Caki2 (cell line): ENCODE results near the gene MOCS3. TPM values are rescaled to one million over a fixed set of nuclear protein-coding genes. Genes with fewer than 3 reads are reported as not detected.

Experiments used
- DNase-seq: peaks from one replicate; pipeline ENCODE4 v3.0.0-alpha.2; 2015; ENCODE audit warnings: low read depth
- in situ Hi-C: cut with HindIII; loops from 2 replicates; pipeline ENCODE4 v1.10.0; 2016; ENCODE audit warnings: low sequenced_read_pairs, low pct_unique_long_range_greater_than_20kb, mixed read lengths
- total RNA-seq: library from RNA; depleted of rRNA; stranded (reverse); fragments of >200 nt; shearing (Covaris generic); gene quantifications from 2 replicates; pipeline ENCODE4 v1.2.3, GENCODE V29; 2014; ENCODE audit warnings: low replicate concordance

MOCS3 gene
- total RNA-seq, 1 experiment from 2014 or later, result 17.2 TPM

GRCh38 chr20:50930139-50930975 is 28.3 kb upstream of the MOCS3 start:
- in situ Hi-C loops, result no loop called here
- DNase-seq, result no peak

DNA sequence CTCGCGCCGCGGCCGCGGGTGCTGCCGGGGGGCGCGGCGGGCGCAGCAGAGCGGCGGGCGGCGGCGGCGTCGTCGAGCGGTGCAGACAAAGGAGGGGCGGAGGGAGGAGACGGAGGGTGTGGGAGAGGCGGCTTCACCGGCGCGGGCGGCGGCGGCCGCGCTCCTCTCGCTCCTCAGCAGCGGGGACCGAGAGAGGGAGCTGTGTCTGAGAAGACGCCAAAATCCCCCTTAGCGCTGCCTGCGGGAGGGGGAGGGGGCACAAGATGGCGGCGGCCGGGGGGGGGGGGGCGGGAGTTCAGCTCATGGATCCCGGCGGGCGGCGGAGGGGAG is 27.7 kb upstream of the MOCS3 start:
- DNase-seq, result no peak
- in situ Hi-C loops, result no loop called here

GRCh38 chr20:50931306-50932015 is 27.2 kb upstream of the MOCS3 start, which contains the start of gene ADNP:
Gene ADNP (minus strand): TSS chr20:50931437. CDS start chr20:50903996, 27,441 bp downstream.
- DNase-seq, result peak; percentile 98
- in situ Hi-C loops, result no loop called here

DNA sequence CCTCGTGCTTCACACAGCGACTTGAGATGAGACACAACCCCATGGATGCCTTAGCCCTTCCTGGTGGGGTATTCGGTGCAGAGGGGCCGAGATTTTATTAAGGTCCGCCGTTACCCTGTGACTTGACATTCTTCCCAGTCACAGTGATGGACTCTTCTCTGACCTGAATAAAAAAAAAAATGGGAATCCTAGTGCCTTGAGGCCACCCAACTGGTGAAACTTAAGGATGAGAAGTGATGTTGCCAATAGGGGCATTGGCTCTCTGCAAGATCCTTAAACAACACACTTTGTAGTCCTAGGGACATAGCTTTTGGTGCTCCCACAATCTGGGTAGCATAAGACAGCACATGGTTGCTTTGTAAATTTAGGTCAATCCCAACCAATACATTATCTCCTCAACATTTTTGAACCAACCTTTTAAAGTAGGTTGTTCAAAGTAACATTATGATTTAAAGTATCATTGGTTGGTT is 26.6 kb upstream of the MOCS3 start:
- in situ Hi-C loops, result no loop called here
- no peak for DNase-seq

DNA sequence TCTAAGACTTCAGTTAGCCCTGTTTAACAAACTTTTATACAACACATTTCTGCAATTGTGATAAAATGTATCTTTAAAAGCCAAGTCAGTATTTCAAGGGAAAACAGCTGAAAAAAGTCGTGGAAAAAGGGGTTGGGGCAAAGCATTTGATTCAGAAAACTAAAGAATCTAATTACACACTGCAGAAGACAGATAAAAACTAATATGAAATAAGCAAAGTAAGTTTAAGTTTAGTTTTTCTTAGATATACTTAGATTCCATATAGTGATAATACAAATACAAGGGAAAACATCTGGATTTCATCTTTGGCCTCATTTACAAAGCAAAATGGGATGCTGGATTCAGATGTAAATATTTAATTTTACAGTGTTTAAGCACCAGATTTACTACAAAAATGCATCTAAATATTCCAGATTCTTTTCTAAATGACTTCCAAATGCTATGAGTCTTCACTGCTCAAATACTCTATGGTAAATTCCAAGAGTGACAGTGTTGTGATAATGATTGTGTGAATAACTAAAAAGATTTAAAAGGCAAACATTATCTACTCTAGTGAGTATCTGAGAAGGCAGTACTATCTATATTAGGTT is 25.8 kb upstream of the MOCS3 start:
- DNase-seq, result no peak
- in situ Hi-C loops, result no loop called here

- no peak for DNase-seq
- in situ Hi-C loops, result no loop called here
Observed at GRCh38 chr20:50933589-50933988, 25.0 kb upstream of the MOCS3 start.

DNA sequence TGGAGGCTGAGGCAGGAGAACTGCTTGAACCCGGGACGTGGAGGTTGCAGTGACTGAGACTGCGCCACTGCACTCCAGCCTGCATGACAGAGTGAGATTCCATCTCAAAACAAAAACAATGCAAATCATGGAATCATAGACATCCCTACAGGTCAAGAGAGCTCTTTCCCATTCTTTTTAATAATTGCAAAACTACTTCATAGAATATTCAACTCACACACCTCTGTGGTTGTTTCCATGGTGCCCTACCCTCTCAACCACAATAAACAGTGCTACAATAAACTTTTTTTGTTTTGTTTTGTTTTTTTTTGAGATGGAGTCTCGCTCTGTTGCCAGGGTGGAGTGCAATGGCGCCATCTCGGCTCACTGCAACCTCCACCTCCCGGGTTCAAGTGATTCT is 15.5 kb upstream of the MOCS3 start:
- in situ Hi-C loops, result no loop called here
- DNase-seq, result no peak

- DNase-seq, result no peak
- in situ Hi-C loops, result no loop called here
Observed at GRCh38 chr20:50948132-50948785, 10.4 kb upstream of the MOCS3 start.

- in situ Hi-C loops, result no loop called here
- no peak for DNase-seq
Observed at GRCh38 chr20:50953196-50953595, 5.4 kb upstream of the MOCS3 start.

GRCh38 chr20:50953821-50954220 is 4.8 kb upstream of the MOCS3 start:
- in situ Hi-C loops, result no loop called here
- no peak for DNase-seq

GRCh38 chr20:50957276-50957675 is 1.3 kb upstream of the MOCS3 start:
- in situ Hi-C loops, result no loop called here
- DNase-seq, result no peak

- peak; percentile 93 for DNase-seq
- in situ Hi-C loops, result no loop called here
Observed at GRCh38 chr20:50957798-50958614, 612 bp upstream of the MOCS3 start, which contains the start of gene DPM1. Gene DPM1 (minus strand): TSS chr20:50958532. CDS start chr20:50958523, 9 bp downstream.

- no peak for DNase-seq
- in situ Hi-C loops, result no loop called here
Observed at GRCh38 chr20:50959543-50960126, 1.0 kb downstream of the MOCS3 start.

DNA sequence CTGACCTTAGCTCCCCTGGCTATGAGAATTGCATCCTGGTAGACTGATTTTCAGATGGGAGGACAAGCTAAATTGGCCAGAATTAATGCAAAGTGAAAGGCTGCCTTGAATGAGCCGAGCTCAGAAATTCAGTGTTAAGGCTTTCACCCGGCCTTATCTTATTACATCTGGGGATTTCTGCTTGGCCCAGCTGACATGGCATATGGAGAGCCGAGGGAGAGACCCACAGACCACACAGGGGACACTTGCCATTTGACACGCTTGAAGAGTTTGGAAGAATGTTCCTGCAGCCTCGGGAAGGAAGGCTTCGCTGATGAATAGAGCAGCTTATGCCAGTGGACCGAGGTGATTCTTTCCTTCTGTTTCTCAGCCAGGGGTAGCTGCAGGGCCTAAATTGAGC is 9.0 kb downstream of the MOCS3 start:
- in situ Hi-C loops, result no loop called here
- peak; percentile 79 for DNase-seq

DNA sequence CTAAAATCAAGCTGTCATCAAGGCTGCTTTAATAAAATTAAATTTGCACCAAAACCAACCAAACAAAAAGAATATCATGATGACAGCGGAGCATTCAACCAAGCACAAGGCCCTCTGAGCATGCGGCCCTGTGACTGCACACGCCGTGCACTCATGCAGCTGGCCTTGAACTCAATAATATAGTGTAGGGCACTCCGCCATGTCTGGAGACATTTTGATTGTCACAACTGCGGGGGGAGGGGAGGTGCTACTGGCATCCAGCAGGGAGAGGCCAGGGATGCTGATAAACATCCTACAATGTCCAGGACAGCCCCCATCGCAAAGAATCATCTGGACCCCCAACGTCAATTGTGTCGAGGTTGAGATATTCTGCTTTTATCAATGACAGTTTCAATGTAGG is 9.7 kb downstream of the MOCS3 start:
- no peak for DNase-seq
- in situ Hi-C loops, result no loop called here

DNA sequence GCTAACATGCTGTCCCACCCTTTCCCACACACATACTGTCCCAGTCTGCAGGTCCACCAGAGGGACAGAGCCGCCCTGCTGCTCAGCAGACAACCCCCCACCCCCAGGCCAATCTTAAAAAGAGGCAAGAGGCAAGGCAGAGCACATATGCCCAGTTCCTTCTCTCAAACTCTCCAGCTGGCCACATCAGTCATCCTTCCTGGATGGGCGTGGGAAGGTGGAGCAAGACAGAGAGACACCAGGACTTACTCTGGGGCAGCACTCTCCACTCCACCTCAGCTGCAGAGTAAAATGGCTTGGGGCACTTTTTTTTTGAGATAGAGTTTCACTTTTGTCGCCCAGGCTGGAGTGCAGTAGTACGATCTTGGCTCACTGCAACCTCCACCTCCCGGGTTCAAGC is 10.8 kb downstream of the MOCS3 start:
- DNase-seq, result no peak
- in situ Hi-C loops, result no loop called here

DNA sequence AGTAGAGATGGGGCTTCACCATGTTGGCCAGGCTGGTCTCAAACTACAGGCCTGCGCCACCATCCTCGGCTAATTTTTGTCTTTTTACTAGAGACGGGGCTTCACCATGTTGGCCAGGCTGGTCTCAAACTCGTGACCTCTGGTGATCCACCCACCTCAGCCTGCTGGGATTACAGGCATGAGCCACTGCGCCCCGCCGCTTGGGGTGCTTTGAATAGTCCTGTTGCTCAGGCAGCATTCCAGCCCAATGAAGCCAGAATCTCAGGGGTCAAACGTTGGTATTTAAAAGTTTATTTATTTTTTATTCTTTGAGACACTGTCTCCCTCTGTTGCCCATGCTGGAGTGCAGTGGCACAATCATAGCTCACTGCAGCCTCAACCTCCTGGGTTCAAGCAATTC is 11.3 kb downstream of the MOCS3 start:
- DNase-seq, result no peak
- in situ Hi-C loops, result no loop called here
